CD4-positive, alpha-beta T cell (primary cell): ENCODE data around the gene FGR. TPM values are rescaled to one million over a fixed set of nuclear protein-coding genes. Genes with fewer than 3 reads are reported as not detected.

Experiments
- ATAC-seq: fragments of 200-7000 bp; cut with Tn5 transposase; one replicate; pipeline ENCODE4 v1.10.0; 2022; ENCODE audit warnings: mild to moderate bottlenecking; ENCODE audit not compliant: poor library complexity
- CTCF ChIA-PET: fragments of 350-600 bp; sonication (Branson Sonifier 250); formaldehyde crosslinking; loops from one replicate; lab custom pipeline; 2021; ENCODE audit warnings: antibody characterized with exemption, inconsistent platforms; lab: Charles Lee
- POLR2A ChIA-PET: fragments of 350-600 bp; sonication (Branson Sonifier 250); formaldehyde crosslinking; loops from one replicate; lab custom pipeline; 2021; ENCODE audit warnings: antibody characterized with exemption, inconsistent platforms; lab: Charles Lee
- DNase-seq, 14 experiments: peaks; one replicate each; pipeline ENCODE4 v3.0.0-alpha.2; 2013 to 2020; ENCODE audit warnings: mixed read lengths in 2 of 14
- H3K27ac ChIP-seq, 2 donors: one replicate each; pipeline versions ENCODE4 v1.5.1 to v1.7.0; 2013; ENCODE audit warnings: low read length in 2 of 2, low read depth in 1 of 2, mild to moderate bottlenecking in 1 of 2
- H3K27me3 ChIP-seq, 2 experiments: 1 replicate in 1 of 2; 2 replicates in 1 of 2; pipeline versions ENCODE4 v1.6.1 to v1.7.0; 2013; ENCODE audit warnings: low read length in 2 of 2, control low read depth in 1 of 2, mild to moderate bottlenecking in 1 of 2, moderate library complexity in 1 of 2; ENCODE audit not compliant: insufficient read depth in 2 of 2, control insufficient read depth in 1 of 2
- H3K36me3 ChIP-seq: one replicate; pipeline ENCODE4 v1.6.1; 2013; ENCODE audit warnings: low read length, control low read depth; ENCODE audit not compliant: insufficient read depth
- H3K4me1 ChIP-seq: one replicate; pipeline ENCODE4 v1.6.1; 2013; ENCODE audit warnings: low read length, control low read depth; ENCODE audit not compliant: insufficient read depth
- H3K4me3 ChIP-seq: one replicate; pipeline ENCODE4 v1.5.1; 2013; ENCODE audit warnings: mild to moderate bottlenecking, low read length, moderate library complexity
- H3K9me3 ChIP-seq, 2 experiments: 1 replicate in 1 of 2; 2 replicates in 1 of 2; pipeline versions ENCODE4 v1.6.1 to v1.7.0; 2013; ENCODE audit warnings: low read length in 2 of 2, mild to moderate bottlenecking in 2 of 2, control low read depth in 1 of 2, moderate library complexity in 1 of 2; ENCODE audit not compliant: control insufficient read depth in 1 of 2, insufficient read depth in 1 of 2
- H3K27ac Mint-ChIP-seq: one replicate; pipeline ENCODE4 v1.8.0; 2020; ENCODE audit warnings: mixed read lengths
- H3K27me3 Mint-ChIP-seq: one replicate; pipeline ENCODE4 v1.8.0; 2021; ENCODE audit warnings: mixed read lengths
- H3K36me3 Mint-ChIP-seq: one replicate; pipeline ENCODE4 v1.8.0; 2021; ENCODE audit warnings: low read depth, mixed read lengths
- H3K4me1 Mint-ChIP-seq: one replicate; pipeline ENCODE4 v1.8.0; 2021; ENCODE audit warnings: low read depth, mixed read lengths
- H3K4me3 Mint-ChIP-seq: one replicate; pipeline ENCODE4 v1.8.0; 2020; ENCODE audit warnings: mild to moderate bottlenecking, mixed read lengths
- H3K9me3 Mint-ChIP-seq: one replicate; pipeline ENCODE4 v1.8.0; 2020; ENCODE audit warnings: mixed read lengths
- CTCF ChIP-seq: fragments of 200-600 bp; IDR thresholded peaks from one replicate; pipeline ENCODE4 v1.8.0; 2022; ENCODE audit warnings: antibody characterized with exemption, mild to moderate bottlenecking
- intact Hi-C, 2 experiments: fragments of 100-400 bp; cut with DNase I in 1 of 2; cut with micrococcal nuclease in 1 of 2; formaldehyde crosslinking; loops; one replicate each; pipeline versions ENCODE4 v1.15.1 to v1.9.0; 2023 to 2025; cut with DNase I, micrococcal nuclease
- total RNA-seq, 174 experiments: library from RNA in 2 of 174; stranded (reverse) in 2 of 174; gene quantifications; one replicate each; pipeline ENCODE4 v1.2.3 and lab custom pipeline; 2021 to 2026

Gene FGR
- total RNA-seq, 2 experiments from 2014 or later, result 3.0 to 3.2 TPM

GRCh38 chr1:27596986-27597385 is 38.0 kb downstream of the FGR start:
- CTCF ChIA-PET, result interaction anchor here (0.9 kb wide), 1 partner anchor 8 kb away, joined by 3 read pairs; no protein-coding TSS in a partner anchor

GRCh38 chr1:27596261-27596660 is 38.7 kb downstream of the FGR start:
- H3K4me3 Mint-ChIP-seq, result no peak overlapping the region
- no peak for TF ChIP-seq CTCF
- no peak overlapping the region for H3K4me3 ChIP-seq
- H3K36me3 ChIP-seq, result no peaks in the 10 kb centered on the region
- no peak overlapping the region for H3K27ac ChIP-seq
- H3K27me3 Mint-ChIP-seq, result no peaks in the 10 kb centered on the region
- H3K4me1 ChIP-seq, result peaks cover 68% of the 10 kb centered on the region
- H3K9me3 Mint-ChIP-seq, result no peaks in the 10 kb centered on the region
- H3K27ac Mint-ChIP-seq, result no peak overlapping the region
- H3K4me1 Mint-ChIP-seq, result peaks cover 18% of the 10 kb centered on the region
- no peak for ATAC-seq
- H3K27me3 ChIP-seq, result no peaks in the 10 kb centered on the region
- intact Hi-C loops, result no loop called here
- POLR2A ChIA-PET, result interaction anchor here (0.6 kb wide), 1 partner anchor 779 kb away, joined by 3 read pairs; no protein-coding TSS in a partner anchor
- no peak for DNase-seq
- no peaks in the 10 kb centered on the region for H3K9me3 ChIP-seq
- CTCF ChIA-PET, result interaction anchor here (2.1 kb wide), 1 partner anchor 40 kb away, joined by 10 read pairs; no protein-coding TSS in a partner anchor
- peaks cover 3% of the 10 kb centered on the region for H3K36me3 Mint-ChIP-seq

More at GRCh38 chr1:27596986-27597385, 38.0 kb downstream of the FGR start:
- Mint-ChIP-seq H3K9me3 (no peaks in the 10 kb centered on the region), H3K27ac (no peak overlapping the region), H3K36me3 (peaks cover 3% of the 10 kb centered on the region), H3K27me3 (no peaks in the 10 kb centered on the region), H3K4me1 (peaks cover 23% of the 10 kb centered on the region), H3K4me3 (no peak overlapping the region)
- Histone ChIP-seq H3K4me1 (peaks cover 72% of the 10 kb centered on the region), H3K36me3 (no peaks in the 10 kb centered on the region), H3K27me3 (no peaks in the 10 kb centered on the region), H3K9me3 (no peaks in the 10 kb centered on the region), H3K4me3 (no peak overlapping the region), H3K27ac (no peak overlapping the region)
- TF ChIP-seq CTCF, result no peak
- POLR2A ChIA-PET, result interaction anchor here (0.6 to 0.7 kb wide), 2 partner anchors 66 to 779 kb away, joined by 3 read pairs; no protein-coding TSS in a partner anchor
- ATAC-seq (no peak), DNase-seq (no peak)
- intact Hi-C loops, result no loop called here

- no peaks in the 10 kb centered on the region for H3K9me3 ChIP-seq
- Mint-ChIP-seq H3K9me3 (no peaks in the 10 kb centered on the region), H3K27me3 (no peaks in the 10 kb centered on the region), H3K36me3 (peaks cover 3% of the 10 kb centered on the region), H3K4me1 (peaks cover 11% of the 10 kb centered on the region), H3K4me3 (no peak overlapping the region), H3K27ac (no peak overlapping the region)
- POLR2A ChIA-PET, result interaction anchor here (0.5 kb wide), 1 partner anchor 1801 kb away, joined by 3 read pairs; no protein-coding TSS in a partner anchor
- H3K27ac ChIP-seq, result no peak overlapping the region
- no peak for ATAC-seq
- peaks cover 68% of the 10 kb centered on the region for H3K4me1 ChIP-seq
- H3K27me3 ChIP-seq, result no peaks in the 10 kb centered on the region
- CTCF ChIA-PET, result interaction anchor here (2.1 kb wide), 1 partner anchor 39 kb away, joined by 10 read pairs; no protein-coding TSS in a partner anchor
- intact Hi-C loops, result no loop called here
- H3K4me3 ChIP-seq, result no peak overlapping the region
- TF ChIP-seq CTCF, result no peak
- peaks cover 2% of the 10 kb centered on the region for H3K36me3 ChIP-seq
- no peak for DNase-seq
These were observed 39.4 kb downstream of the FGR start for GRCh38 chr1:27595597-27595996.
